ENCODE measurements around the gene BOD1. TPM values are rescaled to one million over a fixed set of nuclear protein-coding genes. Genes with fewer than 3 reads are reported as not detected.

BOD1 gene
- total and polyA plus RNA-seq, 10 of the 15 experiments (the other 5 are each of a cell fraction or from before 2014, with no cell fraction given) = 14.1 to 35.8 (median 29.6) TPM

DNA sequence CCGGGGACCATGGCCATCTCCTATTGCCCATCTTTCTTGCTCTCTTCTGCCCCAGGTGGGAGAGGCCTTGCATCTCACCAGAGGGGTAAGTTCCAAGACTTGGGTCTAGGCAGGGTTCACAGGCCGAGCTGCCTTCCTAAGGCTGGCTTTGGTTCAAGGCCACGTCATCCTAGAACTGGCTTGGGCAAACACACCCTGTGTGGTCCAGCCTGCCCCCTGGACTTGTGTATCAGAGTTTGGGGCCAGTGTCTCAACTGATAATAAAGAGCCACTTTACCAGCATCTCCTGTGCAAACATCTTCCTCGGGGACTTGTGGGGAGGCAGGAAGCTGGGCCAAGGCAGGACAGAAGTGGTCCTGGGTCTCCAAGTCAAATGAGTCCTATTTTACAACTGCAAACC, 17.8 kb downstream of the BOD1 start:
- FAIRE-seq = no peak
- intact Hi-C loops (cut with micrococcal nuclease; ENCODE audit: unreplicated experiment) (no loop called here), in situ Hi-C loops (cut with MboI) (no loop called here)
- no peak overlapping the region for H3K27ac ChIP-seq (ENCODE audit: control insufficient read depth, insufficient read depth)
- ATAC-seq = no peak
- ChIA-PET CTCF (no interaction called here), POLR2A (no interaction called here), SMC1A (ENCODE audit: uncharacterized antibody, unreplicated experiment) (interaction anchor here (1.3 kb wide), 1 partner anchor 9 kb away, joined by 3 read pairs; no protein-coding TSS in a partner anchor), RAD21 (ENCODE audit: unreplicated experiment) (no interaction called here)
- H3K4me2 ChIP-seq (ENCODE audit: control insufficient read depth, insufficient read depth) = no peak overlapping the region
- no peak overlapping the region for H3K9ac ChIP-seq (ENCODE audit: control insufficient read depth, insufficient read depth, low read length)
- H3K4me3 ChIP-seq = no peak overlapping the region
- no peaks in the 10 kb centered on the region for H4K20me1 ChIP-seq (ENCODE audit: control insufficient read depth, insufficient read depth)
- H3K36me3 ChIP-seq (ENCODE audit: control insufficient read depth in 2 of 2, insufficient read depth in 2 of 2, low read length in 1 of 2) = no peaks in the 10 kb centered on the region
- no peak for DNase-seq (ENCODE audit: low read depth, low spot score)
- H3K79me2 ChIP-seq (ENCODE audit: control insufficient read depth, insufficient read depth, low read length) = no peaks in the 10 kb centered on the region
- H2AFZ ChIP-seq (ENCODE audit: control insufficient read depth, low read depth, low read length) = no peak overlapping the region
- no peaks in the 10 kb centered on the region for H3K4me1 ChIP-seq (ENCODE audit: control insufficient read depth, insufficient read depth, low read length)
- TF ChIP-seq, protein P1, sequence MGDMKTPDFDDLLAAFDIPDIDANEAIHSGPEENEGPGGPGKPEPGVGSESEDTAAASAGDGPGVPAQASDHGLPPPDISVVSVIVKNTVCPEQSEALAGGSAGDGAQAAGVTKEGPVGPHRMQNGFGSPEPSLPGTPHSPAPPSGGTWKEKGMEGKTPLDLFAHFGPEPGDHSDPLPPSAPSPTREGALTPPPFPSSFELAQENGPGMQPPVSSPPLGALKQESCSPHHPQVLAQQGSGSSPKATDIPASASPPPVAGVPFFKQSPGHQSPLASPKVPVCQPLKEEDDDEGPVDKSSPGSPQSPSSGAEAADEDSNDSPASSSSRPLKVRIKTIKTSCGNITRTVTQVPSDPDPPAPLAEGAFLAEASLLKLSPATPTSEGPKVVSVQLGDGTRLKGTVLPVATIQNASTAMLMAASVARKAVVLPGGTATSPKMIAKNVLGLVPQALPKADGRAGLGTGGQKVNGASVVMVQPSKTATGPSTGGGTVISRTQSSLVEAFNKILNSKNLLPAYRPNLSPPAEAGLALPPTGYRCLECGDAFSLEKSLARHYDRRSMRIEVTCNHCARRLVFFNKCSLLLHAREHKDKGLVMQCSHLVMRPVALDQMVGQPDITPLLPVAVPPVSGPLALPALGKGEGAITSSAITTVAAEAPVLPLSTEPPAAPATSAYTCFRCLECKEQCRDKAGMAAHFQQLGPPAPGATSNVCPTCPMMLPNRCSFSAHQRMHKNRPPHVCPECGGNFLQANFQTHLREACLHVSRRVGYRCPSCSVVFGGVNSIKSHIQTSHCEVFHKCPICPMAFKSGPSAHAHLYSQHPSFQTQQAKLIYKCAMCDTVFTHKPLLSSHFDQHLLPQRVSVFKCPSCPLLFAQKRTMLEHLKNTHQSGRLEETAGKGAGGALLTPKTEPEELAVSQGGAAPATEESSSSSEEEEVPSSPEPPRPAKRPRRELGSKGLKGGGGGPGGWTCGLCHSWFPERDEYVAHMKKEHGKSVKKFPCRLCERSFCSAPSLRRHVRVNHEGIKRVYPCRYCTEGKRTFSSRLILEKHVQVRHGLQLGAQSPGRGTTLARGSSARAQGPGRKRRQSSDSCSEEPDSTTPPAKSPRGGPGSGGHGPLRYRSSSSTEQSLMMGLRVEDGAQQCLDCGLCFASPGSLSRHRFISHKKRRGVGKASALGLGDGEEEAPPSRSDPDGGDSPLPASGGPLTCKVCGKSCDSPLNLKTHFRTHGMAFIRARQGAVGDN (IDR thresholded peaks at IDR 0.05) = no peak
- no peak for TF ChIP-seq ZNF622 (IDR thresholded peaks at IDR 0.05)
- TF ChIP-seq LARP7 (IDR thresholded peaks at IDR 0.05) = no peak
- no peak for TF ChIP-seq BHLHE40 (IDR thresholded peaks at IDR 0.05; ENCODE audit: borderline replicate concordance in 1 of 2, low read depth in 2 of 2, low read length in 1 of 2)
- no peak for TF ChIP-seq FOXM1 (IDR thresholded peaks at IDR 0.05; ENCODE audit: low read depth, low read length)
- TF ChIP-seq EGR1 (IDR thresholded peaks at IDR 0.05; ENCODE audit: borderline replicate concordance in 1 of 2, low read depth in 2 of 2, low read length in 2 of 2) = no peak
- no peak for TF ChIP-seq TAF1 (IDR thresholded peaks at IDR 0.05; ENCODE audit: borderline replicate concordance, low read depth, low read length)
- TF ChIP-seq ESRRA (IDR thresholded peaks at IDR 0.05; ENCODE audit: low read length) = no peak
- no peak for TF ChIP-seq SREBF1 (IDR thresholded peaks at IDR 0.05; ENCODE audit: low read length)
- no peak for TF ChIP-seq MEF2A (IDR thresholded peaks at IDR 0.05; ENCODE audit: insufficient read depth, low read depth, low read length)
- TF ChIP-seq MXI1 (IDR thresholded peaks at IDR 0.05; ENCODE audit: low read depth, low read length) = no peak
- no peak for TF ChIP-seq MYB (IDR thresholded peaks at IDR 0.05; ENCODE audit: borderline replicate concordance, low read depth, low read length)
- no peak for TF ChIP-seq SIN3A (IDR thresholded peaks at IDR 0.05; ENCODE audit: low read depth, low read length)
- no peak for TF ChIP-seq RFX5 (IDR thresholded peaks at IDR 0.05; ENCODE audit: low read depth, low read length)
- BruUV-seq (replicated peaks) = no TSS peak
- H3K27me3 ChIP-seq (replicated peaks in 1 of 2; ENCODE audit: control insufficient read depth in 2 of 2, insufficient read depth in 2 of 2, low read length in 1 of 2) = no peaks in the 10 kb centered on the region
- 88% methylated on average over 4 of the region's 4 CpGs for WGBS (ENCODE audit: insufficient coverage, insufficient replicate concordance, low lambda C conversion rate, missing lambda C conversion rate)
- no peaks in the 10 kb centered on the region; the same call in 2 of the 3 replicates for H3K9me3 ChIP-seq (replicated peaks; ENCODE audit: control insufficient read depth, insufficient read depth, low read length)

All from GM12878 (cell line).